ENCODE results near the gene ZNF827. TPM values are rescaled to one million over a fixed set of nuclear protein-coding genes. Genes with fewer than 3 reads are reported as not detected.

Gene ZNF827
- total and polyA plus RNA-seq, 2 experiments from 2014 or later: 7.8 to 17.5 TPM

DNA sequence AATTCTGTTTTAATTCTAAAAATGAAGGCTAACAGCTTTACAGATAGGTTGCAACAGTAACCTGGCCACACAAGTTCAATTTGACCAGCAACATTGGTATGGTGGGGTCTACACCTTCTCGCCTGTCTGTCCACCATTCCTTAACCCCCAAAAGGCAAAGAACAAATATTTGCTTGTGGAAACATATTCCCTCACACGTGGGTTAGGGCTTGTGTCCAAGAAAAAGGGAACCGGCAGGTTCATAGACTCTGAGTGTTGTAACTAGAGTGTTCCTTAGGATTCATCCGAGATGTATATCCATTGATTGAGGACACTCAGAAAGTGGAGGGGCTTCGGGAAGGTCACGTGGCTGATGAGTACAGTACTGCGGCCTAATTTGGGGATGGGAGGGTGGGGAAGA lies 204.6 kb downstream of the ZNF827 start:
- peak overlapping the region; percentile 80 for H3K4me2 ChIP-seq
- H3K79me2 ChIP-seq: no peaks in the 10 kb centered on the region
- no peak for DNase-seq (ENCODE audit: low spot score)
- H3K4me1 ChIP-seq (ENCODE audit: insufficient read depth): peaks cover 40% of the 10 kb centered on the region
- H4K20me1 ChIP-seq (ENCODE audit: insufficient read depth, poor library complexity, severe bottlenecking): no peaks in the 10 kb centered on the region
- H3K4me3 ChIP-seq: no peak overlapping the region
- no peaks in the 10 kb centered on the region for H3K9me3 ChIP-seq (ENCODE audit: low read depth)
- WGBS (ENCODE audit: low lambda C conversion rate, missing lambda C conversion rate): 82% methylated on average over 7 of the region's 7 CpGs
- peak overlapping the region; percentile 99 for H3K27ac ChIP-seq
- TF ChIP-seq EZH2phosphoT487 (IDR thresholded peaks at IDR 0.05; ENCODE audit: low read depth, severe bottlenecking, unreplicated experiment) (no peak), EZH2 (IDR thresholded peaks at IDR 0.05; ENCODE audit: borderline replicate concordance) (no peak)
- TF ChIP-seq, protein P1, sequence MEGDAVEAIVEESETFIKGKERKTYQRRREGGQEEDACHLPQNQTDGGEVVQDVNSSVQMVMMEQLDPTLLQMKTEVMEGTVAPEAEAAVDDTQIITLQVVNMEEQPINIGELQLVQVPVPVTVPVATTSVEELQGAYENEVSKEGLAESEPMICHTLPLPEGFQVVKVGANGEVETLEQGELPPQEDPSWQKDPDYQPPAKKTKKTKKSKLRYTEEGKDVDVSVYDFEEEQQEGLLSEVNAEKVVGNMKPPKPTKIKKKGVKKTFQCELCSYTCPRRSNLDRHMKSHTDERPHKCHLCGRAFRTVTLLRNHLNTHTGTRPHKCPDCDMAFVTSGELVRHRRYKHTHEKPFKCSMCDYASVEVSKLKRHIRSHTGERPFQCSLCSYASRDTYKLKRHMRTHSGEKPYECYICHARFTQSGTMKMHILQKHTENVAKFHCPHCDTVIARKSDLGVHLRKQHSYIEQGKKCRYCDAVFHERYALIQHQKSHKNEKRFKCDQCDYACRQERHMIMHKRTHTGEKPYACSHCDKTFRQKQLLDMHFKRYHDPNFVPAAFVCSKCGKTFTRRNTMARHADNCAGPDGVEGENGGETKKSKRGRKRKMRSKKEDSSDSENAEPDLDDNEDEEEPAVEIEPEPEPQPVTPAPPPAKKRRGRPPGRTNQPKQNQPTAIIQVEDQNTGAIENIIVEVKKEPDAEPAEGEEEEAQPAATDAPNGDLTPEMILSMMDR (IDR thresholded peaks at IDR 0.05; ENCODE audit: poor library complexity): no peak
- H3K36me3 ChIP-seq (replicated peaks; ENCODE audit: insufficient read depth, low read depth): no peaks in the 10 kb centered on the region
- H3K9me2 ChIP-seq (replicated peaks; ENCODE audit: insufficient read depth): no peaks in the 10 kb centered on the region
- H3K27me3 ChIP-seq: no peaks in the 10 kb centered on the region
- peak overlapping the region; percentile 56 for H2AFZ ChIP-seq

DNA sequence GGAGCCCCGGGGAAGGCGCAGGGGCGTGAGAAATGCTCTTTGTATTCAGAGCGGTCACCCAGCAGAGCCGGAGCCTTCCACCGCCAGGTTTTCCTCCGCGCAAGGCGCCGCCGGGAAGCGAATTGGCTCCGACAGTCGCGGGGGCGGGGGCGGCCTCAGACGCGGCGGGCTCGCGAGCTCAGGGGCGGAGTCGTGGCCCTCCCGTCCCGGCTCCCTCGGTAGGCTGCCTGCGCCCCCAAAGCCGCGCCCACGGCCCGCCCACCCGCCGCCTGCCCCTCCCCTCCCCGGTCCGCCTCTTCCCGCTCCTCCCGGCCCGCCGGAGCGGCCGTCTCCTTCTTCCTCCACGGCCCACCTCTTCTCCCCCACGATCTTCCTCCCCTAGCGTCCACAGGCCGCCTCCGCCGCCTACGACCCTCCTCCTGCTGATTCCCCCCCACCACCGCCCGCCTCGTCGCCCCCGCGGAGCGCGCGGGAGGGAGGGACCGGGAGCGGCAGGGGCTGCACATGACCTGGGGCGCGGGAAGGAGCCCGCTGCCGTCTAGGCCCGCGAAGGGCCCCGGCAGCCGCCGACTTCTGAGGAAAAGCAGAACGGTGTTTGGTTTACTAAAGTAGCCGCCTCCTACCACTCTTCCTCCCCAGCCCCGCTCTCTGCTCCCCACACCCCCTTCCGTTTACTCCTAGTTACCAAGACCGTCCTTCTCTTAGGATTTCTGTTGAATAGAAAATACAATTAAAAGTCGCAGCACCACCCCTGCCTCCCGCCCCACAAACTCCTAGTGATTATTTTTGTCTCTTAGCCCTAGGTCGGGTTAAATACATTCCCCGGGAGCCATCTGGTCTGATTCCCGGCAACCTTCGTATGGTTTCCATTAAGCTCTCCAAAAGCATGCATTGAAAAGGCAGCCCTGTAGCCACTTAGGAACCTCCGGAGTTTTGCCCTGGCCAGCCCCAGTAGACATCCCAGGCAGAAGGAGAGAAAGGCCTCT lies 205.4 kb downstream of the ZNF827 start:
- peak; percentile 97 for DNase-seq (ENCODE audit: low spot score)
- Histone ChIP-seq H3K4me3 (peak overlapping the region; percentile 54), H3K4me1 (ENCODE audit: insufficient read depth) (peaks cover 40% of the 10 kb centered on the region), H4K20me1 (ENCODE audit: insufficient read depth, poor library complexity, severe bottlenecking) (no peaks in the 10 kb centered on the region), H3K27me3 (no peaks in the 10 kb centered on the region), H2AFZ (peak overlapping the region; percentile 74), H3K79me2 (no peaks in the 10 kb centered on the region), H3K4me2 (peak overlapping the region; percentile 80), H3K27ac (peak overlapping the region; percentile 99), H3K36me3 (replicated peaks; ENCODE audit: insufficient read depth, low read depth) (no peaks in the 10 kb centered on the region), H3K9me2 (replicated peaks; ENCODE audit: insufficient read depth) (no peaks in the 10 kb centered on the region), H3K9me3 (ENCODE audit: low read depth) (no peaks in the 10 kb centered on the region)
- WGBS (ENCODE audit: low lambda C conversion rate, missing lambda C conversion rate): 6% methylated on average over 21 of the region's 81 CpGs
- no peak for TF ChIP-seq EZH2 (IDR thresholded peaks at IDR 0.05; ENCODE audit: borderline replicate concordance)
- TF ChIP-seq, protein P1 (IDR thresholded peaks at IDR 0.05; ENCODE audit: poor library complexity): no peak

DNA sequence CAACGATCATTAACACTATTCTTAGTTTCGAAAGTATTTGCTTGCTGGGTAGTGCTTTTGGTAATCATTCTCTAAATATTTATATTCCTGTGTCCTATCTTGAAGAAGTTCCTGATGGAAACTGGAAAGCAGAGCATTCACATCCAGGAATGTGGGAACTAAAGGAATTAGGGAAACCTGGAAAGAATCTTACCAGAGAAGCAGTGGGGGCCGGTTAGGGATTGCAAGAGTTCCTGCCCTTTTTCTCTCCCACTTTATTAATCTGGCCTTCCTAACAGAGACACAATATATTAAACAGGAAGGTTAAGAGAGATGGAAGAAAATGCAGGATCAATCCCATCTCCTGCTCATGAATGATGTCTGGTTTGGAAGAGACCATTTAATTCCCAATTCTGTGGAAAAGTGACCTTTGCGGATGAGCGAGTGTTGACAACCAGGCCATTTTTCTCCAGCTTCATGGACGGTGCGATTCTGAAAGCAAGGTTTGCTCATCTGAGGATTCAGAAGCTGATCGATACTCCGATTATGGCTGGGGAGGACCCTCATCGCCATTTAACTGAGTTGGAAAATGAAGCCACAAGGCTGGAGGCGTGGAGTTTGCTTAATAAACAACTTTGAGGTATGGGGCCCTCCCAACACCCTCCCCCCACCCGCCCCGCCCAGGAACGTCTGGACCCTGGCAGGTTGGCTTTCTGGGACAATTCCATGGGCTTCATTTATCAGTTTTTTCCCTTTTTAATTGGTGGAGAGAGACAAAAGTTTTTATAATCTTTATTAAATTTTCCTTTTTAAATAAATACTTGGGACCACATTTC lies 206.4 kb downstream of the ZNF827 start:
- no peak for DNase-seq (ENCODE audit: low spot score)
- Histone ChIP-seq H3K4me3 (peak overlapping the region; percentile 27), H3K27me3 (no peaks in the 10 kb centered on the region), H3K9me2 (replicated peaks; ENCODE audit: insufficient read depth) (no peaks in the 10 kb centered on the region), H3K27ac (peak overlapping the region; percentile 99), H4K20me1 (ENCODE audit: insufficient read depth, poor library complexity, severe bottlenecking) (no peaks in the 10 kb centered on the region), H3K79me2 (no peaks in the 10 kb centered on the region), H2AFZ (peak overlapping the region; percentile 74), H3K9me3 (ENCODE audit: low read depth) (no peaks in the 10 kb centered on the region), H3K36me3 (replicated peaks; ENCODE audit: insufficient read depth, low read depth) (no peaks in the 10 kb centered on the region), H3K4me1 (ENCODE audit: insufficient read depth) (peaks cover 40% of the 10 kb centered on the region), H3K4me2 (peak overlapping the region; percentile 80)
- 46% methylated on average over 14 of the region's 14 CpGs for WGBS (ENCODE audit: low lambda C conversion rate, missing lambda C conversion rate)
- TF ChIP-seq EZH2phosphoT487 (IDR thresholded peaks at IDR 0.05; ENCODE audit: low read depth, severe bottlenecking, unreplicated experiment) (no peak), EZH2 (IDR thresholded peaks at IDR 0.05; ENCODE audit: borderline replicate concordance) (no peak)
- TF ChIP-seq, protein P1 (IDR thresholded peaks at IDR 0.05; ENCODE audit: poor library complexity): no peak
